Measurements from ENCODE around the gene APOL1.
A peak's percentile ranks its signal among the peaks of the same experiment; 100 is the strongest.

Gene APOL1

GRCh38 chr22:36234213-36234612, 18.7 kb upstream of the APOL1 start:
- DNase-seq: no peak
- no peak overlapping the region for H3K27ac ChIP-seq
- in situ Hi-C loops (cut with HindIII; ENCODE audit: low pct_ligation_motif_present, low sequenced_read_pairs): no loop called here
- no peak overlapping the region for H3K4me3 ChIP-seq (ENCODE audit: low read depth, low read length)
- no peaks in the 10 kb centered on the region for H3K27me3 ChIP-seq (replicated peaks)
- peaks cover 34% of the 10 kb centered on the region for H3K36me3 ChIP-seq (replicated peaks)
- TF ChIP-seq CTCF (IDR thresholded peaks at IDR 0.05; ENCODE audit: low read depth, low read length, missing control alignments): no peak

- Histone ChIP-seq H3K27me3 (replicated peaks) (no peaks in the 10 kb centered on the region), H3K4me3 (ENCODE audit: low read depth, low read length) (no peak overlapping the region), H3K27ac (no peak overlapping the region), H3K36me3 (replicated peaks) (peaks cover 28% of the 10 kb centered on the region)
- in situ Hi-C loops (cut with HindIII; ENCODE audit: low pct_ligation_motif_present, low sequenced_read_pairs): no loop called here
- no peak for DNase-seq
- TF ChIP-seq CTCF (IDR thresholded peaks at IDR 0.05; ENCODE audit: low read depth, low read length, missing control alignments): no peak
These were observed 18.0 kb upstream of the APOL1 start for GRCh38 chr22:36234919-36235318.

DNA sequence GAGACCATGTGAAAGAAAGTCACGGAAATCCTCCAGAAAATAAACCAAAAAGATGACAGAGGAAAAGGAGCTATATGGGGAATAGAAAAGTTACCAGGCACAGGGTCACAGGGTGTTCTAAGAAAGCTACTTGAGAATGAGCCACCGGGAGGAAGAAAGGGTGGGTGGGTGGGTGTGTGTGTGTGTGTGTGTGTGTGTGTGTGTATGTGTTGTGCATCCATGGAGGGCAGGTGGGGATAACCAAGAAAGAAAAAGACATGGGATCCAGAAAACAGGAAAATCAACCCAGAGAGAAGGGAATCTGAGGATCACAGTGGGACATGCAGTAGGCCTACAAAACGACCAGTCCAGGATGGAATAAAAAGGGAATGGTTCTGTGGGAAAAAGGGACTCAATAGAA, 17.3 kb upstream of the APOL1 start:
- DNase-seq: no peak
- H3K27ac ChIP-seq: no peak overlapping the region
- no peak for TF ChIP-seq CTCF (IDR thresholded peaks at IDR 0.05; ENCODE audit: low read depth, low read length, missing control alignments)
- H3K36me3 ChIP-seq (replicated peaks): peaks cover 22% of the 10 kb centered on the region
- H3K27me3 ChIP-seq (replicated peaks): no peaks in the 10 kb centered on the region
- in situ Hi-C loops (cut with HindIII; ENCODE audit: low pct_ligation_motif_present, low sequenced_read_pairs): no loop called here
- H3K4me3 ChIP-seq (ENCODE audit: low read depth, low read length): no peak overlapping the region

- H3K36me3 ChIP-seq (replicated peaks): peaks cover 13% of the 10 kb centered on the region
- H3K27me3 ChIP-seq (replicated peaks): no peaks in the 10 kb centered on the region
- DNase-seq: no peak
- in situ Hi-C loops (cut with HindIII; ENCODE audit: low pct_ligation_motif_present, low sequenced_read_pairs): no loop called here
- no peak overlapping the region for H3K4me3 ChIP-seq (ENCODE audit: low read depth, low read length)
- TF ChIP-seq CTCF (IDR thresholded peaks at IDR 0.05; ENCODE audit: low read depth, low read length, missing control alignments): no peak
- no peak overlapping the region for H3K27ac ChIP-seq
These were observed 16.3 kb upstream of the APOL1 start for GRCh38 chr22:36236388-36237319.

GRCh38 chr22:36237462-36238372, 15.2 kb upstream of the APOL1 start:
- Histone ChIP-seq H3K36me3 (replicated peaks) (peaks cover 9% of the 10 kb centered on the region), H3K27ac (no peak overlapping the region), H3K4me3 (ENCODE audit: low read depth, low read length) (peak overlapping the region; percentile 73), H3K27me3 (replicated peaks) (no peaks in the 10 kb centered on the region)
- TF ChIP-seq CTCF (IDR thresholded peaks at IDR 0.05; ENCODE audit: low read depth, low read length, missing control alignments): no peak
- no peak for DNase-seq
- in situ Hi-C loops (cut with HindIII; ENCODE audit: low pct_ligation_motif_present, low sequenced_read_pairs): no loop called here

Data from brain microvascular endothelial cell (primary cell).